NCI-H2107 (cell line): ENCODE results near the gene IQGAP3.
"Not testable (repeated sequence)": the region's sequence is repeated elsewhere in the genome, so short reads cannot be mapped to it uniquely, and the experiment has no call there.

Source experiments
- DNase-seq: peaks from one replicate; lab custom pipeline; 2025; lab: John Stamatoyannopoulos, UW

The IQGAP3 gene

DNA sequence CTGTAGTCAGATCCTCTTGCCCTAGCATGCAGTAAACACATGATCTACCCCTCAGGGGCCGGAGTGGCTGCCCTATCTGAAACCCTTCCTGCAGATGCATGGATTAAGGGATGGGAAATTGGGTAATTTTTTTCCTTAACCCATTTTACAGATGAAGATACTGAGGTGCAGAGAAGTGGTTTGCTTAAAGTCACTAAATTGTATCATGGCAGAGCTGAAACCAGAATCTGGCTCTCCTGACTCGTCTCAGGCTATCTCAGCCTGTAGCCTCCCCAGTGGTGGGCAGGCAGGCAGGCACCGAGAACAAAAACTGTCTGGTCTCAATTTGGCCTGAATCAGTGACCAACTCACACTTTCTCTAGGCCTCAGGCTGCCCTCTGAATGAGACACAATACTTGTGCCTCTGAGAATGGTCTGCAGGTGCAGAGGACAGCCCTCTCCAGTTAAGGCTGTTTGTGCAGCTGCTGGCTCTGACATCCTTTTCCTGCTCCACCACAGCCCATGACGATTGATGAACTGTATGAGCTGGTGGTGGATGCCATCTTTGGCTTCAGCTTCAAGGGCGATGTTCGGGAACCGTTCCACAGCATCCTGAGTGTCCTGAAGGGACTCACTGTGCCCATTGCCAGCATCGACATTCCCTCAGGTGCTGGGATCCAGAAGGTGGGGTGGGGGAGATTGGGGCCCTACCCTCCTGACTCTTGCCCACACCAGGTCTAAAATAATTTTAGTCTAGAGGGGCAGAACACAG lies 20.7 kb upstream of the IQGAP3 start:
- no peak for DNase-seq

DNA sequence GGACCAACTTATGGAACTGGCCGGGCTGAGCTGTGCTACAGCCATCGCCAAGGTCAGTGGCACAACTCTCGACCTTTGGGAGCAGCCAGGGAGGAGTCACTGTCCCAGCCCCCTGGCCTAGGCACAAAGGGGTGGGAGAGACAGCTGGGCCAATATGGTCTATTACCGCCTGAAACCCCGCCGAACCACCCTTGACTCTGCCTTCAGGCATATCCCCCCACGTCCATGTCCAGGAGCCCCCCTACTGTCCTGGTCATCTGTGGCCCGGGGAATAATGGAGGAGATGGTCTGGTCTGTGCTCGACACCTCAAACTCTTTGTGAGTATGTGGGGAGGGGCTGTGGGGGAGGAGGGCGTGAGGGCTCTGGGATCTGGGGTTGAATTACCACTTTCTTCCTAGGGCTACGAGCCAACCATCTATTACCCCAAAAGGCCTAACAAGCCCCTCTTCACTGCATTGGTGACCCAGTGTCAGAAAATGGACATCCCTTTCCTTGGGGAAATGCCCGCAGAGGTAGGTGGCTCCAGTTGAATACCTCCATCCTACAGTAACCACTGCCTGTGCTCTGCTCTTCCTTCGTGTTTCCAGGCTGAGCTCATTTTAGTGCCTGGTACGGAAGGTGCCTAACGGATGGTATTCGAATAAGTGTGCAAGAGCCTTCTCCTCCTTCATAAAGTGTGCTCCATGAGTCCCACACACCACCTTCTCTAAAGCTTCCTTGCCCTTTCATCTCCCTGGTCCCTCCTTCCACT lies 20.0 kb upstream of the IQGAP3 start:
- no peak for DNase-seq

DNA sequence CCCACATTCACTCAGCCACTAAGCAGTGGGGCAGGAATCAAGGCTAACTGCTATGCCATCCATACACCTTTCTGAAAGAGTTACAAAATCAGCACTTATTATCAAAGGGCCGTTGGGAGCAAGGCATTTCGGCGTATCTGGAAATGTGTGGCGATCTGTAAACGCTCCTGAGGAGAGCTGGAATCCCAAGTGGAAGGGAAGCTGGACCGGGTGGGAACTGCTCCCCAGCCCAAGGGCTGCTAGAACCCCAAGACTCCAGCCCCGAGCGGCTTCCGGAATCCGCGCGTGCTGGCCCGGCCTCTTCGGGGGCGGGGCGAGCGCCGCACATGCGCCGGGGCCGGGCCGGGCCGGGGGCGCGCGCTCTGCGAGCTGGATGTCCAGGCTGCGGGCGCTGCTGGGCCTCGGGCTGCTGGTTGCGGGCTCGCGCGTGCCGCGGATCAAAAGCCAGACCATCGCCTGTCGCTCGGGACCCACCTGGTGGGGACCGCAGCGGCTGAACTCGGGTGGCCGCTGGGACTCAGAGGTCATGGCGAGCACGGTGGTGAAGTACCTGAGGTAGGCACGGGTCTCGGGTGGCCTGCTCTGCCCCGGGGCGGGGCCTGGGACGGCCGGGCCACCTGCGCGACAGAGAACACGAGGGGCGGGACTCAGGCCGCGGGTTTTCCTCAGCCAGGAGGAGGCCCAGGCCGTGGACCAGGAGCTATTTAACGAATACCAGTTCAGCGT lies 19.2 kb upstream of the IQGAP3 start, which contains the start of gene NAXE:
TSS of gene NAXE (plus strand) at position 345 of the 726 bp plus-strand sequence. CDS start at position 374, 29 bp downstream.
- DNase-seq = peak; percentile 33

DNA sequence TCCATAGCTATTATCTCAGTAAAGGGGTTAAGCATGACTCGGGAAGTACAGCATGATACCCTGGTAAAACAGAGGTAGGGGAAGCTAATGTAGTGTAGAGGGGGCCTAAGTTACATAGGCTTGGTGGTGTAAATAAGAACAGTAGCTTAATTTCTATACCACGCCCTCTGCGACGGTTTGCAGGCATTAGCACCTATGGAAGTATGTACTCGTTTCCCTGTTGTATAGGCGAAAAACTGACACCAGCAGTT lies 18.7 kb upstream of the IQGAP3 start:
- no peak for DNase-seq

DNA sequence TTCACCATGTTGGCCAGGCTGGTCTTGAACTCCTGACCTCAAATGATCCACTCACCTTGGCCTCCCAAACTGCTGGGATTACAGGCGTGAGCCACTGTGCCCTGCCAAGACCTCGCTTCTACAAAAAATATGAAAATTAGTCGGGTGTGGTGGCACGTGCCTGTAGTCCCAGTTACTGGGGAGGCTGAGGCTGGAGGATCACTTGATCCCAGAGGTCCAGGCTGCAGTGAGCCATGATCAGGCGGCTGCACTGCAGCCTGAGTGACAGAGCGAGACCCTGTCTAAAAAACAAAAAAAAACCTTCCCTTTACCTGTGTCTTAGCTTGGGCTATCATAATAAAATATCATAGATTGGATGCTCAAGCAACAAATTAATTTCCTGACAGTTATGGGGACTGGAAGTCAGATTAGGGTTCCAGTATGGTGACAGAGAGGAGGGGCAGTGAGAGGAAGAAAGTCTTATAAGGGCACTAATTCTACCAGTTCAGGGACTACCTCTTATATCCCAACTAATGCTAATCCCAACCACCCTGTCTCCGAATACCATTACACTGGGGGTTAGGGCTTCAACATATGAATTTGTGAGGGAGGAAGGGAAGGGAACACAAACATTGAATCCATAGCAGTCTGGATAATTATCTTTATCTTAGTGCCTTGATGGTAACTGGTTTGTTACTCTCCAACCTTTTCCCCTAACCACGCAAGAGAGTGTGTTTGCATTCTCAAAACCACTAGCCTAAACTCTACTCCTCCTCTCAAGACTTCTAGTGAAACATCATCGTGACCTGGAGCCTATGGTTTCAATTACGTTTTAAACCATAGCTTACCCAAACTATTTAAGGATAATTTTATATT lies 18.2 kb upstream of the IQGAP3 start:
- no peak for DNase-seq

DNA sequence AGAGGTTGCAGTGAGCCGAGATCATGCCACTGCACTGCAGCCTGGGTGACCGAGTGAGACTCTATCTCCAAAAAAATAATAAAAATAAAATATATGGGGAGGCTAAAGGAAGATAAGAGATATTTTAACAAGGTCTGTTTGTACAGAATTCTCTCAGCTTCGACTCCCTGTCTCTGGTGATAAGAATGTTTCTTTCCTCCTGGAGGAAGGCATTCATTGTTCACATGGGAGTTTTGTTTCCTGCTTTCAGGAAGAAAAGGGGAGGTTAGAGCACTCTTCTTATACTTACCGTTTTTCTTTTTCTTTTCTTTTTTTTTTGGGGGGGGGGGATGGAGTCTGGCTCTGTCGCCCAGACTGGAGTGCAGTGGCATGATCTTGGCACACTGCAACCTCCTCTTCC lies 17.2 kb upstream of the IQGAP3 start:
- DNase-seq = no peak

DNA sequence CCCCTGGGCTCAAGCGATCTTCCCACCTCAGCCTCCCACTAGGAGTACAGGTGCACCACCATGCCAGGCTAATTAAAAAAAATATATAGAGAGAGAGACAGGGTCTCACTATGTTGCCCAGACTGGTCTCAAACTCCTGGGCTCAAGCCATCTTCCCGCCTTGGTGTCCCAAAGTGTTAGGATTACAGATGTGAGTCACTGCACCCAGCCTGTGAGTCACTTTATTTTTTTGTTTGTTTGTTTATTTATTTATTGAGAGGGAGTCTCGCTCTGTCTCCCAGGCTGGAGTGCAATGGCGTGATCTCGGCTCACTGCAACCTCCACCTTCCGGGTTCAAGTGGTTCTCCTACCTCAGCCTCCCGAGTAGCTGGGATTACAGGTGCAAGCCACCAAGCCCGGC lies 15.6 kb upstream of the IQGAP3 start:
- not testable (repeated sequence) for DNase-seq

DNA sequence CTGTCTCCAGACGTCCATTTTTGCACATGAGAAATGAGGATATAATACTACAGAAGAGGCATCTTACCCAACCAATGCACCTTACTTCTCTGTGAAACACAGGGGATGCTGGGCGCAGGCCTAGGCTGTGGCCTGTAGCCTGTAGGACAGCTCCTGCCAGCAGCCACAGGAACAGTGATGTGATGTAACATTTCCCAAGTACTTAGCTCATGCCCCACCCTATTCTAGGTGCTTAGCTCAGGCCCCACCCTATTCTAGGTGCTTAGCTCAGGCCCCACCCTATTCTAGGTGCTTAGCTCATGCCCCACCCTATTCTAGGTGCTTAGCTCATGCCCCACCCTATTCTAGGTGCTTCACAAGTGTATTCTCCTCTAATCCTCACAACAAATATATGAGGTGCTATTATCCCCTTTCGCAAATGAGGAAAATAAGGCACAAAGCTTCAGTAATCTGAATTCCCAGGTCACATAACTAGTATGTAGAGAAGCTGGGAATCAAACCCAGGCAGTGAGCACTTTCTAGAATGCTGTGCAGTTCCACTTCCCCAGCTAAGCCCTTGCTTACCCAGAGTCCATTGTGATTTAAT lies 14.6 kb upstream of the IQGAP3 start:
- no peak for DNase-seq

DNA sequence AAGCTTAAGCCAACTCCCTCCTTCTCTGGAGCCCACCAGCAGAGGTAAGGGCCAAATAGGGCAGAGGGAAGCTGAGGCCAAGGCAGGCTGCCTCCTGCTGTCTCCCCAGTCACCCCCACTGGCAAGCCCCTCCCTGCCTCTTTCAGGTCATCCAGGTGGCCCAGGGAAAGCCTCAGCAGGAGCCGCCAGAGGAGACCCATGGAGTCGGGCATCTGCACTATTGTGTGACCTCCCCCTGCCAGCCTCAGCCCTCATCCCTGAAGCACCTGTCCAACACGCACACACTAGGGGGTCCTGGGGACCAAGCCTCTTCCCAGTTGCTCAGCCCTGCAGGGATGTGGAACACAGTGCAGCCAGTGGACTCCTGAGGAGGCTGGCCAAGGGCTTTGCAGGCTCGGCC lies 14.0 kb upstream of the IQGAP3 start:
- no peak for DNase-seq

DNA sequence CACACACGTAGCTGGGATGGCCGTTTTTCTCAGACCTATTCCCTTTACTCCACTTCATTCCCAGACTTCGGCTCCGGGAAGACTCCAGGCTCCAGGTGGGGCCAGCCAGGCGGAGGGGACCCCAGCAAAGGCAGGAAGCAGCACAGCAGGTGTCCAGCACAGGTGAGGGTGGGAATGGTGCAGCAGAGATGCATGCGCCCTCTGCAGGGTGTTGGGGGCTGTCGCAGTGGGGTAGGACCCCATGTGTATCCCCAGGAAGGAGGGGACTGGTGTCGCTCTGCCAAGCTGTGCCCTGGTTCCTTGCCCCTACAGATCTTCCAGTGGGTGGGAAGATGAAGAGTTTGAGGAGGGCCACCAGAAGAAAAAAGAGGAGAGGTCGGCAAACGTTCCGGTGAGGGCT lies 12.4 kb upstream of the IQGAP3 start:
- no peak for DNase-seq

DNA sequence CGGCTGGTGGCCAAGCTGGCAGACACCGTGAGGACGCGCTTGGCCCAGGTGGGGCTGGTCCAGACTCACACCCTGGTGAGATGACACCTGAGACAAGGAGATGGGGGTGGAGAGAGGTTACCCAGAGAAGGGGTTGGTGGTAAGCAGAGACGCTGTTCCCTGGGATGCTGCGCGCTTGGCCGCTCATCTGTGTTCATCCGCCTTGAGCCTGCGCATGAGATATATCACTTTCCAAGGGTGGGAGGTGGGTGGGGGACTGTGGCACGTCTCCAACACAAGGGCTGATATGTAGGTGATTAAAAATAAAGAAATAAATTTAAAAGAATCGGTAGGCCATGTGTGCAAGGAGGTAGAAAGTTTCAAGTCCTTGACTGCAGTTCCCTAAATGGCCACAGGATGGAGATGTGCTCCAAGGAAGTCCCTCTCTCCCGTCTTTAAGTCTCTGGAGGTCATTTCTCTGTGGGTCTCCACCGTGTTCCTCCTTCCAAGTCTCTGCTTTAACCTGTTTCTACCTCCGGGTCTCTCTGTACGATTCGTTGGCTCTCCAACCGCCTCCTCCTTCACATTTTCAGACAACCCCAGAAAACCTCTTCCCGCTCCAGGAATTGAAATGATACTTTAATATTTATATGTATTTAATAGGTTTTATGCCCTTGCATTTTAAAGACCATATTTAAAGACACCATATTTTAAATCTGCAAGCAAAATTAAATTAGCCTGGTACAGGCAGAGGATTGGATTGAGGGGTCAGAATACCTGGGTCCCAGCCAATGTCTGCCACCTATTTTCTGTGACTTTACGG lies 11.7 kb upstream of the IQGAP3 start:
- peak; percentile 49 for DNase-seq

DNA sequence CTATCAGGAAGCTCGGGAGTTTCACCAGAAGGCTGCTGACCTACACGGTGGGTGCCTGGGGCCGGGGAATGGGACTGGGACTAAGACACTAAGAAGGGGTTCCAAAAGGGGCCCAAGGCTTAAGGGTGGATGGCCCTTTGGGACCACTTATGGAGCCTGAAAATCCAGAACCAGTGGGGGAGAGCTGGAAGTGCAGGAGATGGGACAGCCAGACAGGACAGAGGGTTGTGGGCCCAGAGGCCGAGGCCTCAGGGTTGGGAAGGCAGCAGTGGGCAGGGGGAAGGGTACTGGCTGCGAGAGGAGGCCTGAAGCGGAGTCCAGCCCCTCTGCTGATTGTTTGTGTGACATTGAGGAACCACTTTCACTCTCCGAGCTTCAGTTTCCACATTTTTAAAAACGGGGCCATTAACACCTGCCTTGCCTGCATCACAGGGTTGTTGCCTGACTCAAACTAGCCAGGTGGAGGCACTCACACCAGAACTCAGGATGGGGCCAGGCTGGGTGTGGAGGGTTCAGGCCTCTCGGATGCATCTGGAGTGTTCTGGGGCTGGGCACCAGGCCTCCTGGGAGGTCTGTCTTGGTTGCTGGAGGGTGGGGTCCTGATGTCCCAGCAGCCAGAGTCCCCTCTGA lies 10.1 kb upstream of the IQGAP3 start:
- DNase-seq = no peak

DNA sequence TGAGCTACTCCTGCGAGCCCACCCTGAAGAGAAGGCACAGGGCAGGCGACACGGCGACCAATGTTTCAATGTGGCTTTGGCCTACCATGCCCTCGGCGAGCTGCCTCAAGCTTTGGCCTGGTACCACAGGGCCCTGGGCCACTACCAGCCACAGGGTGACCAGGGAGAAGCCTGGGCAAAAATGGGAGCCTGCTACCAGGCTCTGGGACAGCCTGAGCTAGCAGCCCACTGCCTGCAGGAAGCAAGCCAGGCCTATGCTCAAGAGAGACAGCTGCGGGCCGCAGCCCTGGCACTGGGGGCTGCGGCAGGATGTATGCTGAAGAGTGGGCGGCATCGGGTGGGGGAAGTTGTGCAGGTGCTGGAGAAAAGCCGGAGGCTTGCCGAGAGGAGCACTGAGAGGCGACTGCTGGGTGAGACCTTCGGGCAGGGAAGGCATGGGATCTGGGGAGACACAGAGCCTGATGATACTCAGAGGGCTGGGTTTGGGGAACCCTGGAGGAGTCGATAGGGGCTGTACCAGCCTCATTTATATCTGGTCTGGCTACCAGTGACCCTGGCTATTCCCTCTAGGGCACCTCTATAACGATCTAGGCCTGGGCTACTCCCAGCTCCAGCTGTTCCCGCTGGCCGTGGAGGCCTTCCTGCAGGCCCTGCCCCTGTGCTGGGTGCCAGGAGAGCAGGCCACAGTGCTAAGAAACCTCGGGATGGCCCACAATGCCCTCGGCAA lies 9.5 kb upstream of the IQGAP3 start:
- no peak for DNase-seq

DNA sequence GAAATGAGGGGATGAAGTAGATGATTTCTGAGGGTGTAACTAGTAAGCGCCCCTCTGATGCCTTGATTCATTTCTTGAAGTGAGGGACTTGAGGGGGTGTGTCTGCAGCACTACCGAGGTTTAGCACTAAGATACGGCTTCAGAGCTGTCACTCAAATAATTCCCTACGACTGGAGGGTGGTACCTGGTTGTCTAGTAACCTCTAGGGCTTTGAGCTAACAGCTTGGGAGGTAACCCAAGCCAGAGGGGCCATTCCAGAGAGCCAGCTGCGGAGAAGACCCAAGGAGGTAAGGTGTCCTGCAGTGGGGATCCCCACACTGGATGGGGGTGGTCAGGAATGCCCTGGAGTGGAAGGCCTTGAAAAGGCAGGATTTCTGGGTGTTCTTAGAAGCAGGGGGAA lies 7.1 kb upstream of the IQGAP3 start, which contains the start of gene TTC24:
TSS of gene TTC24 (plus strand) at position 252 of the 400 bp plus-strand sequence. CDS start 1,642 bp downstream, outside the sequence.
- DNase-seq = no peak

DNA sequence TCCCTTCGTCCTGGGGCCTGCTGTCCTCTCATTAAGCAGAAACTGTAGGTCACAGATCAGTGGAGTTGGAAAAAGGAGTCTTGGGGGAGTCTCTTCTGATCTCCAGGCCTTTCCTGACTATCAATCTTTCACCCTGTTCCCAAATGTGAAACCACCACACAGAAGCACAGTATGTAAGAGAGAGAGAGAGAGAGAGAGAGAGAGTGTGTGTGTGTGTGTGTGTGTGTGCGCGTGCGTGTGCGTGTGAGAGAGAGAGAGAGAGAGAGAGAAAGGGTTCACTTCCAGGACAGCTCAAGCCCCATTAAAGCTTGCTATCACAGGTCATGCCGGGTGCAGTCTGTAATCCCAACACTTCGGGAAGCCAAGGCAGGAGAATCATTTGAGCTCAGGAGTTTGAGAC lies 5.7 kb upstream of the IQGAP3 start:
- DNase-seq = no peak

DNA sequence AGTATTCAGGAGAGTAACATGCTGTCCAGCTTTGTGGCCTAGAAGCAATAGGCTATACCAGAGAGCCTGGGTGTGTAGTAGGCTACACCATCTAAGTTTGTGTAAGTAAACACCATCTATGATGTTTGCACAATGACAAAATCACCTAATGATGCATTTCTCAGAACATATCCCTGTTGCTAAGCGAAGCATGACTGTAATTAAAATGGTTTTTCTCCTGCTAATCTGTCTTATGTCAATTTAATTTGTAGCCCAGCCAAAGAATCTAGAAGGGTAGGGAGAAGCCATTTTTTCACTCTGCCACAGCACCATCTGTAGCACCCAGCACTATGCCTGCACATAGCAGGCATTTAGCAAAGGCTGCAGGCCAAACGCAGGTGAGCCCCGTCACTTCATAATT lies 5.2 kb upstream of the IQGAP3 start:
- no peak for DNase-seq

DNA sequence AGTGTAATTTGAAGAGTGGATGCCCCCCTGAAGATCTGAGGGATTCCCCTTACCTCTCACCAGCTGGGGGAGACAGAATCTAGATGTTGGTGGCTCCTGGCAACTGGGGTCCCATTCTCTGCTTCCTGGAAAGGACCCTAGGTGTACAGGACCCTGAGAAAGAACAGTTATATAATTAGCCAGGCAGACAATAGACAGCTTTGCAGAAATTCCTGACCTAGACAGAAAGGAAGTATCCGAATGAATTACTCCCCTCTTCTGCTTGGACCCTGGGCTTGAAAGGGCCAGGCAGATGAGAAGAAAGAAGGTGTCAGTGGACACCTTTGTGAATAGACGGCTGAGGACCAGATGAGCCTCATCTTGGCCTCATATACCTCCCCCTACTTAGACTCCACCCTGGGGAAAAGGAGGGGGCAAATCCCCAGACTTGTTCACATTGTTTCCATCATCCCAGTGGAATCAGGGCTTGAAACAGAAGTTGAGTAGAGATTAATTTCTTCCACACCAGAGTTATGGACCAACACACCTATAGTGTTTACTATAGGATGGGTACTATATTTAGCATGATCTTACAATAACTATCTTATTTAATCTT lies 1.8 kb upstream of the IQGAP3 start:
- no peak for DNase-seq

DNA sequence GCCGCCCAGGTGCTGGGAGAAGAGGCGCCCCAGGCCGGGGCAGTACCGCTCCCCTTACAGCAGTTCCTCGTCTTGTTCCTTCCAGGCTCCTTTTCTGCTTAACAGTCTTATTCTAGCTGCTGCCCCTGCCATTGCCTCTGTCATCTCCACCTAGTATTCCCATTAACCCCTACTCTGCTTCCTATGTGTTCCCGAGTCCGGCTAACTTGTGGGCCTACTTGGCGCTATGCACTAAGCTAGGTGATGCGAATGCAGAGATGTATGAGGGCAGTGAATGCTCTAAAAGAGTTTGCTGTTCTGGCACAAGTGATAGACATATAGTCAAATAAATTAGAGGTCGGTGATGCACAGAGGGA lies 276 bp upstream of the IQGAP3 start:
- DNase-seq = no peak

DNA sequence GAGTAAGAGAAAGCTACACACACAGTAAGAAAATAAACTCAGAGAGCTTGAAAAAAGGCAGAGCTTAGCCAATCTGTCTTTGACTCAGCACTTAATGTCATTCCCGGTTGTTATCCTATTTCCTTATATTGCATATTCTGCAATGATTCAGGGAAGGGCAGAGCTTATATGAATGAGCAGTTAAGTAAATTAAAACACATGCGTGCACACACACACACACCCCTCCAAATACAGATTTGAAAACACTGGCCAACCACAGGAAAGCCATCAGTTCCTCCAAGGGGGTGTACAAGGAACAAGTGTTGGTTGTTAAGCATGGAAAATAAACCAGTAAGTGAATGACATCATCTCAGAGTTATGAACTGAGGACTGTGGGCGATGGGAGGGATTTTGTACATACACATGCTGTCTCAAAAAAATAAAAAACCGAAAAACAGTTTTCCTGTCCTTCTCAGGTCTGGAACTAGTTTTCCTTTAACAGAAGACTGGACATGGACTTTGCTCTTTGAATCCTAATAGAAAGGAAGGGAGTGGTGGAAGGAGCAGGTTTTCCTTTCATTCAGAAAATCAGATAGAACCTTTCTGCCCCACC lies 1.0 kb downstream of the IQGAP3 start:
- no peak for DNase-seq
